SJSA1 (cell line): ENCODE measurements around the gene LRCH1. TPM values are rescaled to one million over a fixed set of nuclear protein-coding genes. Genes with fewer than 3 reads are reported as not detected.

Experiments used
- DNase-seq, 2 experiments: peaks; one replicate each; pipeline ENCODE4 v3.0.0-alpha.2; 2015 to 2020; ENCODE audit warnings: low spot score in 2 of 2, low read depth in 1 of 2
- H3K27ac ChIP-seq: fragments of 250-450 bp; sonication (Bioruptor Pico); 2 replicates; pipeline ENCODE4 v1.5.1; 2020; ENCODE audit warnings: mild to moderate bottlenecking, moderate library complexity
- H3K27me3 ChIP-seq: fragments of 250-450 bp; sonication (Bioruptor Pico); replicated peaks from 2 replicates; pipeline ENCODE4 v1.5.1; 2020; ENCODE audit warnings: mild to moderate bottlenecking, moderate library complexity
- H3K36me3 ChIP-seq: fragments of 250-450 bp; sonication (Bioruptor Pico); 2 replicates; pipeline ENCODE4 v1.5.1; 2020; ENCODE audit warnings: mild to moderate bottlenecking
- H3K4me1 ChIP-seq: fragments of 250-450 bp; sonication (Bioruptor Pico); replicated peaks from 2 replicates; pipeline ENCODE4 v1.6.1; 2021; ENCODE audit warnings: mild to moderate bottlenecking
- H3K4me3 ChIP-seq: fragments of 250-450 bp; sonication (Bioruptor Pico); 2 replicates; pipeline ENCODE4 v1.5.1; 2020; ENCODE audit warnings: mild to moderate bottlenecking
- H3K9me3 ChIP-seq: fragments of 250-450 bp; sonication (Bioruptor Pico); replicated peaks from 2 replicates; pipeline ENCODE4 v1.5.1; 2020; ENCODE audit warnings: mild to moderate bottlenecking
- total RNA-seq: library from RNA; depleted of rRNA; stranded (reverse); fragments of >200 nt; shearing (Covaris generic); gene quantifications from 2 replicates; pipeline ENCODE4 v1.2.3, GENCODE V29; 2014

Gene LRCH1
- total RNA-seq, 1 experiment from 2014 or later, result 6.3 TPM

DNA sequence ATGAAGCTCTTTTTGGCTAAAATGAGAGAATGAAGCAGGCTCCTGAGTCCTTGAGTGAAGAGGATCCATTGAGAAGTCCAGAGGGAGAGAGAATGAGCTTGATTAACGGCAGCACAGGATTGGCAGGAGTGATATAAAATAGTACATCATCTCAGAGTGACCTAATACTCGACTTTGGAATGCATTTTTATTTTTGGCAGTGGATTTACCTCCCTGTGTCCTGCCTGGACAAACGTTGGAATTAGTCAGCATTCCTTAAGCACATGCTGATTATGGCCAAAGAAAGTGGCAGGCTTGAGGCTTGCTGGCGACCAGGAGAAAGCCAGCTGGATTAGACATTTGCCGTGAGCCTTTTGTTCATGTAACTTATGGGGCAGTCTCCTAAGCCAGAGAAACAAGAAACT, 22.9 kb downstream of the LRCH1 start:
- Histone ChIP-seq H3K27ac (peak overlapping the region; percentile 70), H3K27me3 (no peaks in the 10 kb centered on the region), H3K9me3 (no peaks in the 10 kb centered on the region), H3K36me3 (peaks cover 4% of the 10 kb centered on the region; the same call in 1 of the 2 replicates), H3K4me1 (peaks cover 51% of the 10 kb centered on the region), H3K4me3 (no peak overlapping the region)
- peak; percentile 59 to 71 for DNase-seq

DNA sequence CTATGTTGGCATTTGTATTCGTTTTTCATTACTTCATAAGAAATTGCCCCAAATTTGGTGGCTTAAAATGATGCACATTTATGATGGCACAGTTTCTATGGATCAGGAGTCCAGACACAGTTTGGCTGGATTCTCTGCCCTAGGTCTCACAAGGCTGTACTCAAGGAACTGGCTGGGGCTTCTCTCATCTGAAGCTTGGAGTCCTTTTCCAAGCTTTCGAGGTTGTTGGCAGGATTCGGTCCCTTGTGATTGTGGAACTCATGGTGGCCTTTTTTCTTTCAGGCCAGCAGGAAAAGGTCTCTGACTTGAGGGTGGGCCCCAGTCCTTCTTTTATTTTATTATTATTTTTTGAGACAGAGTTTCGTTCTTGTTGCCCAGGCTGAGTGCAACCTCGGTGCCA, 23.8 kb downstream of the LRCH1 start:
- peak overlapping the region; percentile 70 for H3K27ac ChIP-seq
- no peak overlapping the region for H3K4me3 ChIP-seq
- H3K36me3 ChIP-seq, result peaks cover 4% of the 10 kb centered on the region; the same call in 1 of the 2 replicates

DNA sequence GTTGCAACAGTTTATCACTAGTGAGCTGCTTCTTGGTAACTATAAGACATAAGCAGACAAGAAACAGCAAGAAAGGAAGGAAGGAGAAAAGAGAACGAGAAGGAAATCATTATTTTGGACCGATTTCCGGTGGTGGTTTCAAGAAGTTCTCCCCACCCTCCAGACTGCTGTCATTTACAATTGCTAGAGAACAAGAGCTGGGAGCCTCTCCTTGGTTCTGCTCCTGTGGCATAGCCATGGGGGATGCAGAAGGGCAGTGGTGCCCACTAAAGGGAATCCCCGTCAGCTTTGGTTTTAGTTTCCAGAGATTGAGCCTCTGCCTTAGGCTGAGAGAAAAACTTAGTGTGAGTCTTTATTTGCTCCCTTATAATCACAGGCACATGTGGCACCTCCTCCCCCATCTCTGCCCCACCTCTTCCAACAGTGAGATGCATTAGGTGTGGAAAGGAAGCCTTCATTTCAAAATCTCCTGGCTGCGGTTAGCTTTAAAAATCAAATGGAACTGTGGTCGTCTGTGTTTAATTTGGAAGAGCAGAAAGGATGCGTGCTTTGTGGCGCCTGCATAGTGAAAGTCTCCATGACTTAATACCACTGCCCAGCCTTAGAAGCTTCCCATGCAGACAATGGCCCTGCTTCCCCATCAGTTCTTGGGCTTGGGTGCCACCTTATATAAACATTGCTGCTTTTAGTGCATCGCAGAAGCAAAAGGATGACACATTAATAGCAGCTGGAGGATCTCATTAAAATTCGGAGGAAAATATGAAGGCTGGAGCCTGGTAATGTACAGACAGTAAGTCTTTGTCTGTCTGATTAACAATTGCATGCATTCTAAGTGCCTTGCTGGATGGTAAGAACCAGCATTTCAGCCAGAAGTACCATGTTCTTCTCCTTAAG, 25.0 kb downstream of the LRCH1 start:
- peak; percentile 55 to 63 for DNase-seq
- H3K4me1 ChIP-seq, result peaks cover 45% of the 10 kb centered on the region
- peak overlapping the region; percentile 56 for H3K27ac ChIP-seq
- no peaks in the 10 kb centered on the region for H3K9me3 ChIP-seq
- H3K36me3 ChIP-seq, result peaks cover 4% of the 10 kb centered on the region; the same call in 1 of the 2 replicates
- H3K4me3 ChIP-seq, result no peak overlapping the region
- no peaks in the 10 kb centered on the region for H3K27me3 ChIP-seq

More for the DNA sequence above, 23.8 kb downstream of the LRCH1 start:
- Histone ChIP-seq H3K9me3 (no peaks in the 10 kb centered on the region), H3K27me3 (no peaks in the 10 kb centered on the region), H3K4me1 (peaks cover 45% of the 10 kb centered on the region)
- no peak for DNase-seq

DNA sequence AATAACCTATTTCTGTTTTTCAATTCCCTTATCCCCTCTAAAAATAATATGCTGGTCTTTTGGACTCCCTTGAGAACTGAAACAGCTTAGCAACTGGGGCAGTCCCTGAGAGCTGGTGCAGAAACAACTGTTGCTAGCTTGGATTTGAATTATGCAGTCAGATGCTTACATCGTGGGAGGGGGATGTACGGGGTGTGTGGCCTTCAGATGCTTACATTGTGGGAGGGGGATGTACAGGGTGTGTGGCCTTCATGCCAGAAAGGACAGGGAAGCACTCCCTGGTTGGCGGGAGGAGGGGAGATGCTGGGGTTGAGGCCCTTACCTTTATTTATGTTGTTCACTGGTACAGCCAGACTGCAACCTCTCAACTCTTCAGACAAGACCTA, 25.6 kb downstream of the LRCH1 start:
- H3K4me3 ChIP-seq, result no peak overlapping the region
- H3K27ac ChIP-seq, result peak overlapping the region; percentile 56
- H3K9me3 ChIP-seq, result no peaks in the 10 kb centered on the region
- no peaks in the 10 kb centered on the region for H3K27me3 ChIP-seq
- peaks cover 4% of the 10 kb centered on the region; the same call in 1 of the 2 replicates for H3K36me3 ChIP-seq
- peaks cover 45% of the 10 kb centered on the region for H3K4me1 ChIP-seq
- DNase-seq, result no peak

DNA sequence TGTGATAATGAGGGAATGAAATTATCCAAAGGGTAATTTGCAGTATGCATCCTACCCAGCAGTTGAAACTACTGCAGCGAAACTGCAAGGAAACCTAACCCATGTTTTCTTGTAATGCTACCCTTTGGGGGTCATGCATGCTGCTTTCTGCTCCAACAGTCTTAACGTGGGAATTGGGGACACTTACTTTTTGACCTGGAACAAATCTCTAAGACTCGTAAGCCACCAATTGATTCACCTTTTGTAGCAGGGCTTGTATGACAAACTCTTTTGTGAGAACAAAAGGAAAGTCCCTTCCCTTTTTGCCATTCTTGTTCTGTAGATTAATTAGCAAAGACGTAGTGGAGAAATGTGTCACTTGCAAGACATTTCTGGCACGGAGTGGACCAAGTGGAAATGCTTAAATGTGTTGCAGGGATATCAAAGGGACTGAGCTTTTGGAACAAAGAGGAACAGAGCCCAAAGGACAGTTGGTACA, 27.4 kb downstream of the LRCH1 start:
- H3K27me3 ChIP-seq, result no peaks in the 10 kb centered on the region
- H3K4me1 ChIP-seq, result peaks cover 38% of the 10 kb centered on the region
- no peak overlapping the region for H3K27ac ChIP-seq
- no peaks in the 10 kb centered on the region for H3K9me3 ChIP-seq
- peaks cover 4% of the 10 kb centered on the region; the same call in 1 of the 2 replicates for H3K36me3 ChIP-seq
- no peak for DNase-seq
- no peak overlapping the region for H3K4me3 ChIP-seq

DNA sequence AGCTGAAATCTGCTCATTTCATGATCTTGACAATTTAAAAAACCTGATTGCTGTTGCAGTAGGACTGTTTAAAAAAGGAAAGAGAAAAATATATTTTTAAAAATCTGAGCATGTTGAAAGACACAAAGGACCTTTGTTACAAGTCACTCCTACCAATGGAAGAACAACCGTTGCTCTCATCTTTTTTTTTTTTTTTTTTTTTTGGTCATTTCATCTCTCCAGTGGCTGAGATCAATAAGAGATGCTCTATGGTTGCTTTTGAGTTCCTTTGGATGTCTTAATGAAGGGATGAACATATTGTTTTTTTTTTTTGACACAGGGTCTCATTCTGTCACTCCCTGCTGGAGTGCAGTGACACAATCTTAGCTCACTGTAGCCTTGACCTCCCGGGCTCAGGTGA, 29.2 kb downstream of the LRCH1 start:
- no peak overlapping the region for H3K4me3 ChIP-seq

DNA sequence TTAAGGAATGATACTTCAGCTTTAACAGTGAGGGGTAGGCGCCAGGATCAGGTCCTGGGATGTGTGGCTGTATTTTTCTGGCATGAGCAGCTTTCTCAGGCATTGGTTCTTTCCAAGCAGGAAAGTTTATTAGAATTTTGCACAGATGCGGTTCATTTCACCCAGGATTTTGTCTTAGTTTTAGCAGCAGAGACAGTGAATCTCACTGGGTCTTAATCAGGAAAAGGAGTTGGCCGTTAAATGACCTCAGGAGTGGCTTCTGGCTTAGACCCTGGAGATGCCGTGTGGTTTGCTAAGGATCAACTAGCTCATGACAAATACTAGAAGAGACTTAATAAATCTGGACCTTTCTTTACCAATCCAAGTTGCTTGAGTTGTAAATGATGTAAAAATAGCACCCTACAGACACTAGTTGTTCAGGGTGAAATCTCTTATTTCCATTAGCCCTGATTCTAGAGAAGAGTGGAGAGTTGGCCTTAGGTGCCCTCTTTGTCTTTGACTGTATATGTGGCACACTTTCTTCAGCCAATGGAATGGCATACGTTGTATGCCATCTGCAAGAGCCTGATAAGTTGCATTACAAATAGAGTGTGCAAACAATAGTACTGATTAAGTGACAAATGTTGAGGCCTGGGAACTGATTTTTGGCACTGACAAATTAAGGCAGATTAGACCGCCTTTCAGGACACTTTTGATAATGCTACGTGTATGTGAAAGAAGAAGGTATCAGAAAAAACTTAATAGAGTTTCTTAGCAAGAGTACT, 34.0 kb downstream of the LRCH1 start:
- no peaks in the 10 kb centered on the region for H3K4me1 ChIP-seq
- H3K9me3 ChIP-seq, result no peaks in the 10 kb centered on the region
- H3K27ac ChIP-seq, result no peak overlapping the region
- no peak for DNase-seq
- no peaks in the 10 kb centered on the region for H3K36me3 ChIP-seq
- H3K4me3 ChIP-seq, result no peak overlapping the region
- H3K27me3 ChIP-seq, result no peaks in the 10 kb centered on the region

More for the DNA sequence above, 29.2 kb downstream of the LRCH1 start:
- Histone ChIP-seq H3K36me3 (no peaks in the 10 kb centered on the region; the same call in 1 of the 2 replicates), H3K27ac (no peak overlapping the region), H3K9me3 (no peaks in the 10 kb centered on the region), H3K4me1 (peaks cover 20% of the 10 kb centered on the region), H3K27me3 (no peaks in the 10 kb centered on the region)
- DNase-seq, result no peak

DNA sequence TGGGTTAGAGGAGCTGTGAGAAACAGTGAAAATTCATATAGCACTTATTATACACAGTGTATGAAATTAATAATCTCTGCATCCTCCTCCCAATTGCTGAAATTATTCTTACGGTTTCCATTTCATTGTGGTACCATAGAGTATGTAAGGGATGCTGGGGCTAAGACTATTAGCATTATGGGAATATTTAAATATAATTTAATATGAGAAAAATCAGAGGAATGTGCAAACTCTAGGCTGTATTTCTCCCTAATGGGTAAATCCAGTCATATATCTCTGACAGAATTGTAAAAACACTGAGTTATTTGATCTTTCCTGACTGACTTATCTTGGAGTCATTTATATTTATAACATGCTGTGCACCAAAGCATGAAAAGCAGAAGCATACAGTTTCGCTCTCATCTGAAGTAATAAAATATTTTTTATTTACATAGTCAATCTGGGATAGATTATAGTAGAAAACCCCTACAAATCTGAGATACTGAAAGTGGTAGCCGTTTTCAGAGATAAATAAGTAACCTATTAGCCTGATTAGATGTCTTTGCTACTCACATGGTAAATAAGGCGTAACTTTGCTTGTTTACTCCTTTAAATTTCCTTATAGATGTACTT, 34.9 kb downstream of the LRCH1 start:
- DNase-seq, result no peak
- no peak overlapping the region for H3K27ac ChIP-seq
- H3K36me3 ChIP-seq, result no peaks in the 10 kb centered on the region
- H3K4me1 ChIP-seq, result no peaks in the 10 kb centered on the region
- H3K9me3 ChIP-seq, result no peaks in the 10 kb centered on the region
- H3K4me3 ChIP-seq, result no peak overlapping the region
- H3K27me3 ChIP-seq, result no peaks in the 10 kb centered on the region

DNA sequence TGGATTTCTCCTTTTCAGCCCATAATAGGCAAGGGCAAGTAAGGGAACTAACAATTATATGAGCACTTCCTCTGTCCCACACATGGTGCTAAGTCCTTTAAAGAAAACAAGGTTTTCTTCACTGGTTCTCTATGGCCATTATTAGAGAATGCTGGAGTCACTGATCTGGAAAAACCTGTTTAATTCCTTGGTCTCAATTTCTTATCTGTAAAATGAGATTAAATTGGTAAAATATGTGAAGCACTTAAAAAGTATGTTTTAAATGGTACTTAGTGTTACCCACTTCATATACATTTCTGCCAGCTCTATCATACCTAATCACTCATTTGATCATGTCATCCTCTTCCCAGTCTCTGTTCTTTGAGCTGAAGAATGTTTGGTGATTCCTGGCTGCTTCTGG, 39.4 kb downstream of the LRCH1 start:
- Histone ChIP-seq H3K4me3 (no peak overlapping the region), H3K9me3 (no peaks in the 10 kb centered on the region), H3K4me1 (no peaks in the 10 kb centered on the region), H3K36me3 (no peaks in the 10 kb centered on the region), H3K27ac (no peak overlapping the region), H3K27me3 (no peaks in the 10 kb centered on the region)
- no peak for DNase-seq

DNA sequence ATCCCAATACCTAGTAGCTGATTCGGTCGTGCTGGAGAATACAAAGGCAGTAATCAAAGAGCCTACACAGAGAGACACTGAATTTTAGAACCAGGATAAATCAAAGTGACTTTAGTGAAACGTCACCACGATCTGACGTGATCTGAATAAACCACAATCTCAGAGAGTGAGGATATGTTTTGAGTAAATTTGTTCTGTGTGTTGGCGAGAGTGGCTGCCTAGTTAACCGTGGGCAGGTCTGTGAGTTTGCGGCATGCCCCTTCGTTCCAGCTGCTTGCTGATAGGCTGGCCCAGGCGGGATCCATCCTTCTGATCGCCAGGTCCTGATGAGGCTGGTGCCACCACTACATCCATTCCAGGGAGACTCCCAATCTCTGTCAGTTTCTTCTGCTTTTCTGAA, 40.4 kb downstream of the LRCH1 start:
- no peaks in the 10 kb centered on the region for H3K36me3 ChIP-seq
- H3K27me3 ChIP-seq, result no peaks in the 10 kb centered on the region
- no peaks in the 10 kb centered on the region for H3K9me3 ChIP-seq
- H3K27ac ChIP-seq, result no peak overlapping the region
- H3K4me3 ChIP-seq, result no peak overlapping the region
- no peak for DNase-seq
- no peaks in the 10 kb centered on the region for H3K4me1 ChIP-seq

DNA sequence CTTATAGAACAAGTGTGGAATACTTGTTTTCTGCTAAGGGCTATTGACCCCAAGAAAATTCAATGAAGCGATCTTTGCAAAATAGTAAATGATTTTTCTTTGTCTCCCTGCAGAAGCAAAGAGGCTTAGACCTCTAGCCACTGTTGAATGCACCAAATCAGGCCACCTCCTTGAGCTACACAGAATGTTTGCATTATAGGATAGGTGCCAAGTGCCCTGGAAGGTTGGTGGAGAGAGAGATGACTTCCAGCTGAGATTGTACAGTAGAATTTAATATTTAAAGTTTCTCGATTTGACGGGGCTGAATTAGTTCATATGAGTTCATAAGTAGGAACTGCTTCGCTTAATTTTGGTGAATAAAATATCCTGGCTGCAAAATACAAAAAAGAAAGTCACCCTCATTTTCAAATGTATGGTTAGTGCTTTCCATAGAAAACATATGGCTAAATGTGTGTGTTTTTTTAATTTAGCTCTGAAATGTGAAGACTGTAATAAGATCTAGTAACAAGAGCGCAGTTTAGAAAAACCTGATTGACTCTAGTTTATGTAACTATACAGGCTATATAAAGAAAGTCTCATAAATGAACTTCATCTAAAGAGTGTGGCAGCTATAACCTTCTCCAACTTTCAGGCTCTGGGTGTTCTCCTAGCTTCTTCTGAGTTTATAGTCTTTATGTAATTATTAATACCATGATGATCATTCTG, 41.6 kb downstream of the LRCH1 start:
- Histone ChIP-seq H3K9me3 (no peaks in the 10 kb centered on the region), H3K4me1 (no peaks in the 10 kb centered on the region), H3K27me3 (no peaks in the 10 kb centered on the region), H3K4me3 (no peak overlapping the region), H3K36me3 (no peaks in the 10 kb centered on the region), H3K27ac (no peak overlapping the region)
- no peak for DNase-seq

DNA sequence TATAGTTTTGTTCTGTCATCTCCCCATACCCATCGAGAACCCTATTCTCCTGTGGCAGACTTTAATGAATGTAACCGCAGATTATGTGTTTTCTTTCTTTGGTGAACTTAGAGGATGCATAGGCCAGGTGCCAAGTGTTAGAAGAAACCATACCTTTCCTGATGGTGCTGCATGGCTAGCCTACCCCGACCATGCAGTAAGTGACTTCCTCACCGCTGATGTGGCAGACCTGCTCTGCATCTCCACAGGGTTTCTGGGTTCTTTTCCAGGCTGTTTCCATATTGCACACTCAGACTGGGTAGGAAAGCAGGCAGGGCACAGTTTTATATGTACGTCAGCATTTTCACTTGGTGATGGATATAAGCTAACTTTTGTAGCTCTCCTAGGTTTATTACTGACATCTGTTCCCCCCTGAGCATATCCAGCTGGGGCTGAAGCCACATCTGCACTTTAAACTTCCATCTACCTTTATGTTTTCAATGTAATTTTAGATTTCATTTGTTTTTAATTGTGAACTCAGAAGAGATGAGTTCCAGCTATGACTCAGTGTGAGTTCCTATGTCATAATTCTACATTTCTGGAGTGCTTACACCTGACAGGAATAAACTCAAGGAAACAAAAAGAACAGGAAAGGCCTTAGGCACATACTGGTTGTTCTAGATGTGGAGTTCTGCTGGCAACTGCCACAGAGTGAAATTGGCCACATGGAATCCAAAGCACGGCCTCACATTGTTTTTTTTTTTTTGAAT, 42.3 kb downstream of the LRCH1 start:
- H3K27ac ChIP-seq, result no peak overlapping the region
- DNase-seq, result no peak

More for the DNA sequence above, 42.3 kb downstream of the LRCH1 start:
- Histone ChIP-seq H3K27me3 (no peaks in the 10 kb centered on the region), H3K4me3 (no peak overlapping the region), H3K9me3 (no peaks in the 10 kb centered on the region), H3K36me3 (no peaks in the 10 kb centered on the region), H3K4me1 (0 out of 2 replicates have a peak, but pooled peaks cover 2% of the 10 kb centered on the region)
